ENCODE data around the gene PLXNA2.

Gene PLXNA2

DNA sequence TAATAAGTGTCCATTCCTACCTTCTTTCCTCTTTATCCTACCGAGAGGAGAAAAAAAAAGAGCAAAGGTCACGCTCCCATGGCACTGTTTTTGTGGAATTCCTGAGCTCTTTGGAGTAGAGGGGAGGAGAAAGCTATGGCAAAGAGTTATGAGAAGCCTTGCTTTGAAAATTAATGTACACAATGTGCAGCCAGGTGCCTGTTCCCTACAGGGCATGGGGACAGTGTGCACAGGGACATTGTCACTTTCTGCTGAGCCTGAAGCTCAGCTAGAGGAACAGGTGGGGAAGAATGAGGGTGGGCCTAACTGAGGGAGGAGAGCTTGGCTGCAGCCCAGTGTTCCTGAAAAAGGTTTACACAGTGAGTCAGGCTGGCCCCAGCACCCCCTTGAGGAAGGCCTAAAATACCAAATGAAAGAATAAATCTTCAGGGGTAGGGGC is 66.1 kb downstream of the PLXNA2 start:
- peak; percentile 83 to 90 for DNase-seq

GRCh38 chr1:208177656-208178055 is 66.5 kb downstream of the PLXNA2 start:
- peak in 1 of 2 experiments; percentile 49 for DNase-seq

- no peak for DNase-seq
Observed at GRCh38 chr1:208176649-208177048, 67.5 kb downstream of the PLXNA2 start.

DNA sequence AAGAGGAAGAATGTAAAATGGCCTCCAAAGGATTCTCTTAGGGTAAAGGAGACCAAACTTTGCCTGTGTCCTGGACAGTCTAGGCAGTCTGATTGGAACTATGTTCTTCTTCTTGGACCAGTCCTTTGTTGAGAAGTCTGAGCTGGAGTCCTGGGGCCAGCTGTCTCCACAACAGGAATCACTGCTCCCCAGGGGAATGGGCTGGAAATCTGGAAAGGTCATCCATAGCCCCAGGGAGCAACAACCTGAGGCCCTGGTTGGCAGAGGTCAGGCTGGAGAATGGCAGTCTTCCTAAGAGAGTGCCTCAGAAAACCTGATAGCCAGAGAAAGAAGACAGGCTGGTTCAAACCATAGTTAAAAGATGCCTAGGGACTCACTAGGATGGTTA is 68.7 kb downstream of the PLXNA2 start:
- DNase-seq: no peak

DNA sequence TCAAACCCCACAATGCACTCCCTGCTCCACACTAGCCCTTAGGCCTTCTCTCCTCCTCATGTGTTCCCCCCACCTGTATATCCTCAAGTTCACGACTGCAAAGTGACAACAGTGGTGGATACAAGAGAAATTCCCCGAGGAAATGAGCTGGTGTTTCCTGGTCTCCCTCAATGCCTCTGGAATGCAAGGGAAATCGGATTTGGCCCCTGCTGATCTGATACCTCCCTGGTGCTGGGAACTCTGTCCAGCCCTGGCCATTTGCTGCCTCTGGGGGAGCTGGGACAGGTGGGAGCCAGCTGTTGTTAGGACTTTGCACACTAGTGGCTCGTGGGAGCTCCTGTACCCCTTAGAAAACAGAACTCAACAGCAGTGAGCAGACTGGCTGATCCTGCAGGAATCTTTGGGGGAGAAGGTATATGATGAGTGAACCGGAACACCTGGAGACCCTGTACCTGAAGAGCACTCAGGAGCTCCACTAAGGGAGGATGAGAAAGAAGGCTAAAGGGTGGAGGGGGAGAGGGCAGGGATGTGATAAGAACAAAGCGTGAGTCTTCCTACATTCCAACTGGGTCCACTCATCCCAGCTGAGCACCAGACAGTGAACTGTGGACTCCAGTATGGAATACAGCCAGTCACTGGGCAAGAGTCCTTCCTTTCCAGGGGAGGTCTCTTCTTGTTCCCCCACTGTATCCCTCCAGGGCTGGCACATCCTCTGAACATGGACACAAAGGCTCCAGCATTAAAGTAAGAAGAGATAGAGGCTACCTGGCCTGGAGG is 69.3 kb downstream of the PLXNA2 start:
- no peak for DNase-seq

- no peak for DNase-seq
Observed at GRCh38 chr1:208174200-208174599, 70.0 kb downstream of the PLXNA2 start.

DNA sequence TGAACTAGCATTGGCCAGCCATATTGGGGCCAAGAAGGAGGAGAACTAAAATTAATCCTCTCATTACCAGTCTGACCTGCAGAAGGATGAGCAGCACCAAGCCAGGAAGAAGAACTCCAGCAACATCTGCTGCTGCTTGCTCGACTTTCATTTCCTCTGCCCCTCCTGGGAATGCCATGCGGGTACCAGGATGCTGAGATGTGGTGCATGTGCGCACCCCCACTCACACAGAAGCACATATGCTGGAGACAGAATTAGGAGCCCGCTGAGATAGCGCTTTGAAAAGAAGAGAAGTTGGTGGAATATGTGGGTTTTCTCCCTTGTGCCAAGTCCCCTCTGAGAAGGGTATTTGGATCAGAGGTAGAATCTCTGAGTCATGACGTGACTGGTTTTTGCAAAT is 70.4 kb downstream of the PLXNA2 start:
- DNase-seq: no peak

DNA sequence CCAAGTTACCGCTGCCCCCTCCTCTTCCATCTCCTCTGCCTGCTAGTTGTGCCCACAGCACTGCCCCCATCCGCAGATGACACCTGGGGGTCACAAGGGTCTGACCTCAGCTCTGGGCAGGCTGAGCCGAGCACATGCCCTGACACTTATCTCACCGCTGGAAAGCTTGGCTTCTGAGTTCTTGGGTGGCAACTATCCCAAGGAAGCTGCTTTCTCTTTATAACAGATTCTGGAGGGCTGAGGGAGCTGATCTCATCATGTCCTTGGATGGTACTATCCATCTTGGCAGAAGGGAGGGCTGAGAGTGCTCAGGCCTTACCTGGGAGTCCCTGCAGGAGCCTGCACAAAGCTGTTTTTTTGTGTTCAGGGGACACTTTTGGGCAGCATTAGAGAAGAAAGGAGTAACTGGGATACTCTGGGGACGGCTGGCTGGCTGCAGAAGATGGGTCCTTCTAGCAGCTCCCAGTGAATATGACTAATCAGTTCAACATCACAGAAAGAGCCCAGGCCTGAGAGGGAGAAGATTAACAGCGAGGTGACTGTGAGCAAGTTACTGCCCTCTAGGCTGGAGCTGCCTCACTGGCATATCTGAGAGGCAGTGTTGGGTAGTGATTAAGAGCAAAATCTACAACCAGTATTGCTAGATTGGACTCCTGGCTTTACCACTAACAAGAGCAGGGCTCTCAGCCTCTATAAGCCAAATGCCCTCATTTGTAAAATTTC is 71.6 kb downstream of the PLXNA2 start:
- DNase-seq: no peak

DNA sequence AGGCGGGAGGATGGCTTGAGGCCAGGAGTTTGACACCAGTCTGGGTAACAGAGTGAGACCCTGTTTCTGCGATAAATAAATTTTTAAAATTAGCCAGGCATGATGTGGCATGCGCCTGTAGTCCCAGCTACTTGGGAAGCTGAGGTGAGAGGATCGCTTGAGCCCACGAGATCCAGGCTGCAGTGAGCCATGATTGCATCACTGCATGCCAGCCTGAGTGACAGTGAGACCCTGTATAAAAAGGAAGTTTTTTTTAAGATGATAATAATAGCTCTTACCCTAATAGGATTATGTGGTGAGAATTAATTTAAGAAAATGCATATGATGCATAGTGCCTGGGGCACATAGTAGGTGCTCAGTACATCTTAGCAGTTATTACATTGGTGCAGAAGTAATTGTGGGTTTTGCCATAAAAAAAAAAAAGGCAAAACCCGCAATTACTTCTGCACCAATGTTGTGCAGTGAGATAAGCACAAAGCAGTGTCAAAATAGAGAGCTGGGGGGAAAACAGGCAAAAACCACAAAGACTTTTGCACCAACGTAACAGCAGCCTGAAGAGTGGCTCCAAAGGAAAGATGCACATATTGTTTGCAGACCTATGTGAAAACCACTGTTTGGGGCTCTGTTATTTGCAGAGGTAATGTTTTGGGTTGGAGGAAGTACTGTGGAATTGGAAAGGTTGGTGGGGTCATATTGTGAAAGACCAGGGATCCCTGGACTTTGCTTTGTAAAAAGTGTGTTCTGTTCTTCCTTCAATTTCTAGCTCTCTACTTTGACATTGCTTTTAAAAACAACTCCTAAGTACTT is 72.4 kb downstream of the PLXNA2 start:
- no peak for DNase-seq

DNA sequence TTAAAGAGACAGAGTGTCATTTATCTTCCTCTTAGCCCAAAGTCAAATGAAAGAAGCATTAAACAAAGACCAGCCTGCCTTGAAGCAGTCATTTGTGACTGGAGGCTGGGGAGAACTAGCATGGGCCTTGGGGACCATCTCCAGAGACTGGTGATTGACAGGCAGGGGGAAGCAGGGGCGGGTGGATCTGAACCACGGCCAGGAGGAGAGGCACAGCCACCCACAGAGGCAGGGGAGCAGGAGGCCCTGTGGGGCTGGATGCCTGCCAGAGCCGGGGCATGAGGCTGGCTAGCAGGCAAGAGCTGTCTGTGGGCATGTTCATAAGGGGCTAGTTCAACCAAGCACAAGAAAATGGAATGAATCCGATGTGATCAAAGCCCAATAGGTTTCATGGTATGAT is 73.9 kb downstream of the PLXNA2 start:
- peak; percentile 59 to 78 for DNase-seq

GRCh38 chr1:208169081-208169879 is 74.9 kb downstream of the PLXNA2 start:
- DNase-seq: no peak

GRCh38 chr1:208167261-208167869 is 76.8 kb downstream of the PLXNA2 start:
- DNase-seq: peak; percentile 63 to 87

- DNase-seq: no peak
Observed at GRCh38 chr1:208166340-208167138, 77.6 kb downstream of the PLXNA2 start.

- no peak for DNase-seq
Observed at GRCh38 chr1:208165659-208166058, 78.5 kb downstream of the PLXNA2 start.

GRCh38 chr1:208164609-208165008 is 79.6 kb downstream of the PLXNA2 start:
- no peak for DNase-seq

- DNase-seq: no peak
Observed at GRCh38 chr1:208163539-208163938, 80.6 kb downstream of the PLXNA2 start.

DNA sequence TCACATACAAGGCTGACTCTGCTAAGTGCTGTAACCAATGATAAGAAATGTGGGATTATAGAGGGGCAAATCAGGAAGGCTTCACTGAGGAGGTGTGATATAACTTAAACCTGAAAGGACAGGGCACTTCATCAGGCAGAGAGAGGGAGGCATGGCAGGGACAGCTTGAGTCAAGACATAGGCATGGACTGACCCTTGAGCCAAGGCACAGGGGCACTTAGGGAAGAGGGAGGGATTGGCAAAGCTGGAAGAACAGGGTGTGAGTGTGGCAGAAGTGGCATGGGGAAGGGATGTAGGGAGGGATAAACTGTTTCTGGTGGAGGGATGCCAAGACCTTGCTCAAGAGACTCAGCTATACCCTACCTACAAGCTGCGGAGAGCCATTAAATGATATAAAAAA is 81.3 kb downstream of the PLXNA2 start:
- DNase-seq: no peak

DNA sequence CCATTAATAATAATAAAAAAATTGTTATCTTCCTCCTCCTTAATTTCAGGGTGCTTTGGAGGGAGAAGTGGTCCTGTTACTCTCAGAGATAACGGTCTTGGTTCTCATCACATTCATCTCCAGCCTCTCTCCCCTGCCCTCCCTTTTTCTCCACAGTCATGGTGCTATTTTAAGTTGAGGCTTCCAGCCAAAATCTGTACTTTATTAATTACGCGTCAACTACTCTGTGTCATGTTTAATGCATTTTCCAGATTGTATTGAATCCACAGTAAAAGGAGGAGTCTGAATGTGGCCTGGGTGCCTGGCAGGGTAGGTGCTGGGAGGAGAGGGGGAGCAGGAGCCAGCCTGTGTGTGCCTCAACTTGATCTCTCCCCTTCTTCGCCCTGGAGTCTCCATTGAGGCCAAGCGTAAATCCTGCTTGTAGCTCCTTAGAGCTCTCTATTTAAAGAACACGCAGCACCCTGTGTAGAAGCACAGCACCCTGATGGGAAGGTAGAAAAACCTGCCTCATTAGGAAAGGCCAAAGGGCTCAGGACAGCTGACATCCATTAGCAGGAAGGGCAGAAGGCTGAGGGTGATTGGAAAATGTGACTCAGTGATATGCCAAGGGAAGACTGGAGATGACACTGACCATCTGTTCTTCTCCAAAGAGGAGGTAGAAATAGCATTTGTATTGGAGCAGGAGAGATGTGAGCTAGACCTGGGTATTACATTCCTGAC is 82.4 kb downstream of the PLXNA2 start:
- peak in 1 of 2 experiments; percentile 18 for DNase-seq

- no peak for DNase-seq
Observed at GRCh38 chr1:208161005-208161404, 83.2 kb downstream of the PLXNA2 start.

- no peak for DNase-seq
Observed at GRCh38 chr1:208160259-208160819, 83.8 kb downstream of the PLXNA2 start.
